HG02759 (cell line): ENCODE results near the gene NAV2.

ENCODE experiments used
- ATAC-seq: cut with Tn5 transposase; IDR thresholded peaks from one replicate; pipeline ENCODE4 v1.9.1; 2021; ENCODE audit warnings: mild to moderate bottlenecking, moderate library complexity; ENCODE audit not compliant: unreplicated experiment

The NAV2 gene

DNA sequence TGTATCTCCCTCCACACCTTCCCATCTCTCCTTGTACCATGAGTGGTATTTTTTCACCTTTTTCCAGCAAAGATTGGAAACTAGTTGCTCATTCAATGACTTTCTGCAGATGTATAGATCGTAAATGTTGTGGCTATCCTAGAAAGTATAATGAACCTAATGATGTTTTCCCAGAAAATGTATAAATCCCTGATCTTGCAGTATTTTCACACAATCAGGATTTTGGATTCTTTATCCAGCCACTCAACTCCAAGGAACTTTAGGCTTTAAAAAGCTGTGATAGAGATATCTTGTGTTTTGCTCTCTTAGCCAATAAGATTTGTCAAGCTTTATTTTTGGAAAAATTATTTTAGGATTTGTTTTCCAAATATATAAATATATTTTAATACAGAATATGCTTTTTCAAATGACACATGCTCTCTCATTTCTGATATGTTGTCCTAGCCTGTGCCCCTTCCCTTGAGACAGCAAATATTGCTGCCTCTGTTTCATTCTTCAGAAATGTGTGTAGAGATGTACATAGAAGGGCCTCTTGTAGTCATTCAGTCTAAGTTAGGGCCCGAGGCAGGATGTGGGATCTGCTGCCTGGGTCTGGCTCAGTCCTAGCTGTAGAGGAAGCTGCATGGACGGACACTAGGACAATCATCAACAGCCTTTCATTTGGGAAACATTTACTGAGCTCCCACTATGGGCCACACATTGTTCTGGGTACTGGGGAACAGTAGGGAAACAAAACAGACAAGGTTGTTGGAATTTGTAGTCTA lies 62.4 kb downstream of the NAV2 start:
- ATAC-seq, result no peak

DNA sequence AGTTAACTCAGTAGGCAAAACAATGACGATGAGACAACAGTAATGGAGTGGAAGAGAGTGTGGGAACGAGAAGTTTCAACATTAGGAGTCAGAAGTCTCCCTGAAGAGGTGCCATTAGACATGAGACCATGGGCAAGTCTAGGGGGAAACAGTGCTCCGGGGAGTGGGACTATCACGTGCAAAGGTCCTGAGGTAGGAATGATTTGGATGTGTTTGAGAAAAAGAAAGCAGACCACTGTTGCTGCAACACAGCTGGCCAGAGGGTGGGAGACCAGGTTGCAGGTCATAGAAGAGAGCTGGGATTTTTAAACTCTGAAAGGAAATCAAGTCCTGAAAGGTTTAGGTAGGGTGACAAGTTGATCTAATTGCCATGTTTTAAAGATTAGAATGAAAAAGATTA lies 63.0 kb downstream of the NAV2 start:
- ATAC-seq, result no peak

DNA sequence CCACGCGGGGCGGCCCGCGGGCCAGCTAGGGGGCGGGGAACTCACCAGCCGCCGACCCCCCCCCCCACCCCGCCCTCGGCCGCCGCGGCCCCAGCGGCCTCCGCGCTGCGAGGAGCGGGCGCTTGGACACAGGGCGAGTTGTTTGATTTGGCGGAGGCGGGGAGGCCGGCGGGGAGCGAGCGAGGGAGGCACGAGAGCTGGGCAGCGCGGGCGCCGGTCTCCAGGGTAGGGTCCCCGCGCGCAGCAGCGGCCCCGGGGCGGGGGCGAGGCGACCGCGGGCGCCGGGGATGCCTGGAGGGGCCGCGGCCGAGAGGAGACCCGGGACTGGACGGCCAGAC lies 64.4 kb downstream of the NAV2 start:
- peak; percentile 46 for ATAC-seq

DNA sequence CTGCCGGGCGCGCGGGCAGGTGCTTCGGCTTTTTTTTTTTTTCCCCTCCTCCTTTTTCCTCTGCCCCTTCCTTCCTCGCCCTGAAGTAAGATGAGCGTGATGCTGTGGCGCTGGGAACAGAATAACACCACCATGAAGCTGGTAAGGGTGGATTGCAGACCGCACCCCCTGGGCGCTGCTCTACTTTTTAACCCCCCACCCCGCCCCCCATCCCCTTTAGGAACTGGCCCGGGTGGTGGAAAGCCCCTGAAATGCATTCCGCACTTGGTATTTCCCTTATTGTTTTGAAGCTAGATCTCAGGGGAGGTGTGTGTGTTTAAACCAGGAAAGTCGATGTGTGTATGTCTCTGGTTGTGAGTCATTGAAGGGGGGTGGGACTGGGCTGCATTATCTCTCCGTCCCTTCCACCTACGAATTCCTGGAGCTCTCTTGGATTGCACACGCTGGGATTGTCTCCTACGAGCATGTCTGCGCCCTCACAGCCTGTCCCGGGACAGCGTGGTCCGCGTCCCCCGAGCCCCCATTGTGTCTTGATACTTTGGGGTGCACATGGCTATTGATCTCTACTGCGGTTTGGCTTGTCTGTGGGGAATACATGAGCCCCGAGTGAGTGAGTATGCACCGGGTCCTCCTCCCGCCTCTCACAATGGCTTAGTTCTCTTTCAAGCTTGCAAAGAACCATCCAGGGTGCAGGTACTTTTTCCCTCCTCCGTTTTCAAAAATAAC lies 64.9 kb downstream of the NAV2 start:
- peak; percentile 81 for ATAC-seq

DNA sequence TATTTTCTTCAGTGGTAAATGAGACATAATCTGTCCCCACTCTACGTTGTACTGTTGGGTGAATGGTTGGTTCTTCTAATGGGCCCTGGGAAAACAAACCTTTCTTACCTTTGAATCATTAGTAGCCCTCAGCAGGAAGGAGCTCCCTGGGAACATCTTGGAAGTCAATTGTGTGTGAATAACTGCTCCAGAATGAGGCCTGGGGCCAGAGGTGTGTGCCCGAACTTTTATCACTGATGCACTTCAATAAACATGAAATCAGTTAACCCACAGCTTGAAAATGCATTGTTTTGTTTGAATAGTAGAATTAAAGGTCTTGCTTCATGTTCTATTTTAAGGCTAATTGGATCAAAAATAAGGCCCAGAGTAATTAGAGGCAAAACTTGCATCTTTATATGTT lies 67.1 kb downstream of the NAV2 start:
- no peak for ATAC-seq

DNA sequence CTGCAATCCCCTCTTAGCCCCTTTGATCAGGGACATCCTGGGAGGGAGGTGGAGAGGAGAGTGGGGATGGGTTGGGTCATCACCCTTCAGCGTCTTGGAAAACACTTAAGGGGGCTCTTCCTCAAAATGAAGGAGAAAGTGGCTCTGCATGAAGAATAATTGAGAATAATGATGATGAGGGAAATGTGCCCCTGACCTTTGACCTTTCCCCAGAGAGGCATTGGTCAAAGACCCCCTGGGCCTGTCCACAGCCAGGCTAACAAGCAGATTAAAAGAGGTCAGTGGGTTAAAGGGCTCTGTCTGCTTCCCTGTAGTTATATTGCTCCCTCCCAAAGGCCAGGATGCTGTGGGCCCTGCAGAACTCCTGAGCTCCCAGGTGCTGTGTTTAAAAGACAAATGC lies 68.7 kb downstream of the NAV2 start:
- no peak for ATAC-seq

DNA sequence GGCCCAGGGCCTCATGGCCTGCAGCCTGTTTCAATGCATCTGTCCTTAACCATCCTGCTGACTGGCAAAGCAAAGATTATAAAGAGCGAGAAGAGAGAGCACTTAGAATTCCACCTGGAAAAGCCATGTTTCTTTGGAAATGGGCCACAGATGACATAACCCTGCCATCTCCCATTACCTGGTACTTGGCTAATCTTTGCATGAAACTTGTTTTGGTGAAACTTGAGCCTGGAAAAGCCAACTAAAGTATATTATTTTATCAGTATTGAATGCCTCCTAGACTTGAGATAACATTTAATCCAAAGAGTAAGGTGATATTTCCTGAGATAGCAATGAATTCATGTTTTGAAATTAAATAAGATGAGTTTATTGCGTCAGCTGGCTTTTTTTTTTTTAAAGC lies 72.6 kb downstream of the NAV2 start:
- ATAC-seq, result no peak

DNA sequence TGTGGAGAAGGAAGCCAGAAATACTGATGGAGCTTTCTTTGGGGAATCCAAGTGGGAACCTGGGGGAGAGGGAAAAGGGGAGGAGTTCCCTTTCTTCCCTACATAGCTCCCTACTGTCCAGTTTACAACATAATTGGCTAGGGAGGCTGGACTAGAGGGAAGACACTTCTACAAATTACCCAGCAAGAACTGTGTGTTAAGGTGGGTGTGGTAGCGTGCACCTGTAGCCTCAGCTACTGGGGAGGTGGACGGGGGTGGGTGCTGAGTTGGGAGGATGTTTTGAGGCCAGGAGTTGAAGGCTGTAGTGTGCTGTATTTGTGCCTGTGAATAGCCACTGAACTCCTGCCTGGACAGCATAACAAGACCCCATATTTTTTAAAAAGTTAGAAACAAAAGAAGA lies 74.0 kb downstream of the NAV2 start:
- ATAC-seq, result no peak

DNA sequence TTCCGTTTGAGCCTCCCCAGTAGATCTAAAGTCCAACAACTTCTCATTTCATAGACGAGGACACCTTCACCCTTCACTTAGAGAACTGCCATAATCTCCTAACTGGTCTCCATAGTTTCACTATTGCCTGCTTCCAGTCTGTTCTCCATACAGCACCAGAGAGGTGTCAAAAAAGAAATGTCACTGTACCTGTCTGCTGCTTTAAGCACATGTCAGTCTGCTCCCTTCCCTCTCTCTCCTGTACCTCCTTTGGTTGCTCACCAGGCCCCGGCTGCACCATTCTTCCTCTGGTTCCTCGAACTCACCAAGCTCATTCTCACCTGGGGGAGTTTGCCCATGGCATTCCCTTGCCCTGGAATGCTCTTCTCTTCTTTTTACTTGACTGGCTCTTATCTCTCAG lies 75.8 kb downstream of the NAV2 start:
- no peak for ATAC-seq

DNA sequence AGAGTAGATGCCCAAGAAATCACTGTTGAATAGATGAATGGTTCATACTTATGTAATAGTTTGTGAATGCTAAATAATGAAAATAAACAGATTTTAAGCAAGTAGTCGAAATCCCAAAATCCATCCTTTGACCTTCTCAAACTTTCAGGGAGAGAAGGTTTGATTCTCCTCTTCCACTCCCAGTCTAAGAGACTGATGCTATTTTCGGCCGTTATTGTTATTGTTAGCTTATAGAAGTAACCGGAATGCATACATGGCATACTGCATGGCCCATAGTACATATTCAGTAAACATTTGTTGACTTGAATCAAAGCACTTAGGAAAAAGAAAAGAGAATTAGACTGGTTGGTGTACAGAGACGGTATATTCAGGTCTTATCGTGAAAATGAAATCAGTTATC lies 76.6 kb downstream of the NAV2 start:
- no peak for ATAC-seq

DNA sequence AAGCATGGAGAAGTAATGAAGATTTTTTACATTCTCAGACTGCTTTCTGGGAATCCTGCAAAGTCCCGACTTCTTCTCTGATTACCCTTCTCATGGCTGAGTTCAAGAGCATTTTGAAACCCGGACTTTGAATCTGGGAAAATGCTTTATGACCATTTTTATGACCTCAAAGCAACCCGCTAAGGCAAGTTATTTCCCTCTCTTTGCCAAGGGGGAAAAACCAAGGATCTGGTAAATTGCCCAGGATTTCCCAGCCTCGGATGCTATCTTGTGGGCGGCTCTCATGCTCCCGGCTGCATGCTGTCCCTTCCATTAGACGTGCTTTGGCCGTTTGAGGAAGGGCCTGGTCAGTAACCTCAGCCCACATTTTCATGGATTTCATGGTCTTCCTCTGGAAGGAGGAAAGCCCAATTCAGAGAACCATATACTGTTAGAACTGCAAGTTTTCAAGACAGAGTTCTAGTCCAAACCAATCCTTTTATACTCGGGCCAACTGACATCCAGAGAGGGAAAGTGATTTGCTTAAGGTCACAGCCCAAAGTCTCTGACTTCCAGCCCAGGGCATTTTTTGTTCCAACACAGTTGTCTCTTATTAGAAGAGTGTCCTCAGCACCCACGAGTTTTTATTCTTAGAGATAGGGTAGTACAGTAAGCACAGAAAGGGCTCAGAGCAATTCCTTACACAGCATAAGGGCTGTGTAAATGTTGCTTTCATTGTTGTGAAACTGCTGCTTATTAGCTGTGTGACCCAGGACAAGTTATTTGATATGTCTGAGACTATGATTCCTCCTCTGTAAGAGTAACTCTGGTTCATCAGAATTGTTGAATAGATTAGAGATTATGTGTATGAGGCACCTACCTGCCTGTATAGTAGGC lies 77.4 kb downstream of the NAV2 start:
- no peak for ATAC-seq

DNA sequence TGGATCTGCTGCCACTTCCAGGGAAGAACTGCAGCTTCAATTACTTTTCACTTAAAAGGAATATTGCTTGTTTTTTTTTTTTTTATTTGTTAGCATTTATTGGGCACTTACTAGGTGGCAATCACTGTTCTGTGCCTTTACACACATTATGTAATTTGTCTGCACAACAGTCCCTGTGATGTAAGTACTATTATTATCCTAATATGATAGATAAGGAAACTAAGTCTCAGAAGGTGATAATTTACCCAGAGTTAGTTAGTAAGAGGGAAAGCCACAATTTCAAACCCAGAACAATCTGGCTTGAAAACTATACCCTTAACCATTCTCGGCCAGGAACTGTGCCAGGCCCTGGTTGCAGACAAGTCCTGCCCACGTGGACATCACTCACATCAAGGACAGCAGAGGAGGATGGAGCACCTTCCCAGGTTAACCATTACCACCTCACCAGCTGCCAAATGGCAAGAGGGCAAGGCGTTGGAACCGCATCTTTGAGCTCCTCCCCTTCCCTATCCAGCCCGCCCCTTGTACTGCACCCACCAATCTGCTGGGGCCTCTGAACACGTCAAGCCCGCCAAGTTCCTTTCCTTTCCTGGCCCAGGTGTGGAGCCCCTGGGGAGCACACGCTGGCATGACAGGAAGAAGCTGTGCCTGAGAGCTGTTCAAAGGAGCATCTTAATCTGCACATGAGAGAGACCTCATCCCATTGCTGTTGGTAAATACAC lies 78.4 kb downstream of the NAV2 start:
- peak; percentile 69 for ATAC-seq

DNA sequence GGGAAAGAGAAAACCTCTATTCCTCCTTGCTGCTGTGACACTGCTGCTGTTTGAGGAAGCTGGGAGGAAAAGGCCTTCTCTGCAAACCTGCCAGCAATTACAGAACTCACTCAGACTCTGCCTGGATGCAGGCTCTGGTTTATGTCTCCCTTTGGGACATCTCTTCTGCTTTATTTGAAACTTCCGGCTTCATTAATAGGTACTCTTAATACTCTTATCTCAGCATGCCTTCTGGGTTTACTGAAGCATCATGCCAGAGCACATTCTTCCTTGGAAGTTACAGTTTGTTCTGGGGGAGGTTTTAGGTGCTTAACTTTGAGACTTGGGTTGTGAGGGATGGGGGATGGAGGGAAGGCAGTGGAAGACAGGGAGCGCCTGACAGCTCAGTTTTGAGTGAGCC lies 79.9 kb downstream of the NAV2 start:
- ATAC-seq, result no peak

DNA sequence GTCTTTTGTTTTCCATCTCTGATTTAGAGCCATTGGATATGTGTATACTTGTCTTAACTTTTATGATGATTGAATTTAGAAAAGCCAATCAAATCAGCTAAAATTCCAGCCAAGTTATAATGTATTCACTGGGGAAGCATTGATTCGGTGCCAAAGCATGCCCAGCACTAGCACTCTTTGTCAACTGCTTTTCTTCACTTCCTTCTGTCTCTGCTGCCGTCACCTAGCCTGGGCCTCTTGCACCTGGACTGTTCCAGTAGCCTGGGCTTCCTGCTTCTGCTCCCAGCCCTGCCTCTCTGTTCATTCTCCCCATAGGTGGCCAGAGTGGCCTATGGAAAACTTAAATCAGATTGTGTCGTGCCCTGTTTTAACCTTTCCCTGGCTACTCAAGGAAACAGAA lies 80.7 kb downstream of the NAV2 start:
- ATAC-seq, result no peak

DNA sequence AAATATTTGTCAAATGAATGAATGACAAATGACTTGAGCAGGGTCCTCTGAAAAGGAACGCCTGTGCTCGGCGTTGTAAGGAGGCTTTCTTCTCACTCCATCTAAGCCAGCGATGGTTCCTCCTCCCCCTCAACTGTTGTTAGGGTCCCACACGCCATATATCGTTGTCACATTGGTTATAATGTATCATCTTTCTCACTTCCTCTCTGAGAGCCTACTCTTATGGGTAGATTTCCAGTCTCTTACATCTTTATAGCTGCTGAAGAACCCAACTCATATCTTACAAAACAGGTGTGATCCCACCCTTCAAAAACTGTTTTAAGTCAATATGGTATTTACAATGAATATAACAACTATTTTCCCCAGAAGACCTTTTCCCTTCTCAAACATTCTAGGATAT lies 81.5 kb downstream of the NAV2 start:
- no peak for ATAC-seq

DNA sequence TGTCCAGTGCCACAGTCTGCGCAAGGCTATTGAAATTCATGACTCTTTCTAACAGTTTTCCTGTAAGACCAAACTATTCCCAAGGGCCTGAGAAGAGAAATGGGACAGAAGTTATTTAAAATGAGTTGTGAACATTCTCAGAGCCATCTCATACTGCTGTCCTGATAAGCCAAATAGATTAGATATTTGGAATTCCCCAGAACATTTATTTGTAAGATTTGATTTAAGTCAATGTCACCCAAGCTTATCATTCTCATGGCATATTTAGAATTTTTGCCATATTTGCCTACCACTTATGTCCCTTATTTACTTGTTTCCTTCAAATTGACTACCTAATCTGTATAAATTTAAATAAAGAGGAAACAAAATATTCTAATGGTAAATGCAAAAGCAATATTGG lies 82.4 kb downstream of the NAV2 start:
- ATAC-seq, result no peak

DNA sequence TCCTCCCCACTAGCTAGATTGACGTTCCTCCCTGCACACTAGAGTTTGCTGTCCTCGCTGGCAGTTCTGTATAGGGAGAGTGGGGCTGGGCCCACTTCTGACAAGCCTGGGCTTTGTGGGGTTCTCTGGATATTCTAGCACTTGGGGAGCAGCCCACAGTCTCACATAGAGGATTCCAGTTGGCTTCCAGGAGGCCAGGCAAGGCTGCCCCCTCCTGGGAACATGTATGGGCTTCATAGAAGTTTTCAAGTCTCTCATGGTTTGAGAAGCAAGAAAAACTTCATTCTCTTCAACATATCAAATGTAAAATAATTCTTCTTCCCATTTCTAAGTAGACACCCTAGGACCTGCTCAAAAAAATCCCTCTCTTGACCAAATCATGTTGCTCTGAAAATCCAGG lies 87.5 kb downstream of the NAV2 start:
- ATAC-seq, result no peak

DNA sequence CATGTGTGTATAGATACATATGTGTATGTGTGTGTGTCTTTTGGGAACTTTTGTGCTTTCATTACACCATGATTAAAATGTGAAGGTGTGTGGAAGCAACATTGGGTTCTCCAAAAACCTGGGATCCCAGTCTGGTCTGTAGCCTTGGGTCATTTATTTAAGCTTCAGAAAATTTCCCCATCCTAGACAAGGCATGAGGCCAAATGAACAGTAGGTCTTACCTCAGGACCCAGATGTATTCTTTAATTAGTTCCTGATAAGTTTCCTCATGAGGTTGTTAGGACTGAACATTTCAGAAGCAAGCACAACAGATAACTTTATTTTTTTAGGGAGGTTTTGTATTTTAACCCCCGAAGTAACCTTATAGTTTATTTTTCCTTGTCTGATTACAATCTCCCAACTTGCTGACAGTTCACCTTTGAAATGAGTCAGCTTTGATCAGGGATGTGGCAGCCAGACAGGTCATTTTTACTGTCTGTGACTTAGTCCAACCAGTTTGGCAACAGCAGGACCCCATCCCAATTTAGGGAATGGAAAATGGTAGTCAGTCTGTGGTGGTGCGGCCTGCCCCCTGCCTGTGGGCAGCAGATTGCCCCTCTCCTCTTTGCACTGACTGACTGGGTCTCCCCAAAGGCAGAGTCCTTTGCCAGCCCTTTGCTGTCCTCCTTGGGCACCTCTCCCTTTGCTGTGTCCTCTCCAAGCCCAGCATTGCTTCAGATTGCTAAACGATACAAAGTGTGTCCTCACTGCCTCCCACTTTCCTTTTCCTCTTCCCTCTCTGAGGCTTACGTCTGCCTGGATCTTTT lies 88.3 kb downstream of the NAV2 start:
- no peak for ATAC-seq

DNA sequence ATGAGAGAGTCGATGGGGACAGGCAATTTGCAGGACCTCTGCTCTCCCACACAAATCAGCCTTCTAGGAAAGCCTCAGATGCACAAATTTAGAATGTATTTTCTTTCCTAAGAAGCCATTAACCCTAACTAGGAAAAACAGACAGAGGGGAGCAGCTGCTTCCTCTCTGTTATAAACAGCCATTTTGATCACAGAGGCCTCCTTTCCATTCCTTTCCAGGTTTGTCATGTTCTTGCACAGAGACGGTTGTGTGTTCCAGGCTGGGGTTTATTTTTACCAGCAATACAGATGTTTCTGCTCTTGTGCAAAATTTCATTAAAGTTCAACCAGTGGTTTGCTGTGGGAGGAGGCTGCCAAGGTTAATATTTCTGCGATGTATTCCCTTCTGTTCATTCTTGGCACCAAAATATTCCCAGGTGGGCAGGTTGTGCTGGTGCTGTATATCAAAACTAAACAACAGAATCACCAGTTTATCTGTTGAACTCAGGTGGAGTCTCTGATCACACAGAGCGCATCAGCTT lies 90.2 kb downstream of the NAV2 start:
- no peak for ATAC-seq

DNA sequence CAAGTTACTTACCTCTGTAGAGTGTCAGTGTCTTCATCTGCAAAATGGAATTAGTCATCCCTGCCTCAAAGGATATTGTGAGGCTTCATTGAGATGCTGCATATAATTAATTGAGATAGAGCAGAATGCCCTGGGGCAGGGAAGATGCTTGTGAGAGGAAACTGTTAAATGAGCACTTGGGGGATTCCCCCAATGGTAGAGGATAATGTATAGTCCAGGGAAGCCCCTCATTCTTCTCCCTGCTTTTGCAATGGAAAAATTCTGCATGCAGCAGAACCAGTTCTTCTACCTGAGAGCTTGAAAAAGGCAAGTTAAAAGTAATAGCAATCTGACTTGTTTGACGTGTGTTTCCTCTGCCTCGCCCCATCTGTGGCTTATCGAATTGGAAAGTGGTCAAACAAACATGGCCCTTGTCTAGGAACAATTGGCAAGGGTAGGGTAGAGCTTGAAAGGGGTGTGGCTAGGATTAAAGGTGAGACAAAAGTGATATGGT lies 90.9 kb downstream of the NAV2 start:
- no peak for ATAC-seq
